Common myeloid progenitor, CD34-positive (primary cell): ENCODE measurements around the gene POU3F2.

ENCODE experiments used
- CTCF ChIA-PET: fragments of 350-600 bp; sonication (Branson Sonifier 250); formaldehyde crosslinking; loops from one replicate; lab custom pipeline; 2021; ENCODE audit warnings: antibody characterized with exemption; lab: Charles Lee
- POLR2A ChIA-PET: fragments of 350-600 bp; sonication (Branson Sonifier 250); formaldehyde crosslinking; loops from one replicate; lab custom pipeline; 2021; ENCODE audit warnings: antibody characterized with exemption; lab: Charles Lee
- DNase-seq, 3 donors: peaks; one replicate each; pipeline versions ENCODE4 v3.0.0 to v3.0.0-alpha.2; 2013
- H3K27ac ChIP-seq, 2 experiments: 1 replicate in 1 of 2; 2 replicates in 1 of 2; pipeline ENCODE4 v1.7.0; 2013; ENCODE audit warnings: inconsistent platforms in 2 of 2, low read length in 2 of 2, mild to moderate bottlenecking in 2 of 2, low read depth in 1 of 2, moderate library complexity in 1 of 2; ENCODE audit not compliant: severe bottlenecking in 2 of 2, insufficient read depth in 1 of 2, poor library complexity in 1 of 2
- H3K27me3 ChIP-seq, 5 experiments: replicated peaks in 2 of 5; 1 replicate in 3 of 5; 2 replicates in 2 of 5; pipeline versions ENCODE4 v1.6.1 to v1.7.0; 2013; ENCODE audit warnings: low read length in 4 of 5, mild to moderate bottlenecking in 2 of 5, moderate library complexity in 2 of 5, inconsistent platforms in 1 of 5; ENCODE audit not compliant: insufficient read depth in 5 of 5, control insufficient read depth in 4 of 5
- H3K36me3 ChIP-seq, 4 experiments: 1 replicate in 2 of 4; 2 replicates in 2 of 4; pipeline versions ENCODE4 v1.6.1 to v1.7.0; 2013; ENCODE audit warnings: low read length in 3 of 4, control low read depth in 1 of 4, mild to moderate bottlenecking in 1 of 4; ENCODE audit not compliant: control insufficient read depth in 4 of 4, insufficient read depth in 4 of 4
- H3K4me1 ChIP-seq, 4 experiments: 1 replicate in 3 of 4; 2 replicates in 1 of 4; pipeline versions ENCODE4 v1.6.1 to v1.7.1; 2013; ENCODE audit warnings: low read length in 3 of 4, mild to moderate bottlenecking in 3 of 4, control low read depth in 1 of 4, inconsistent platforms in 1 of 4, moderate library complexity in 1 of 4; ENCODE audit not compliant: control insufficient read depth in 4 of 4, insufficient read depth in 4 of 4; ENCODE audit errors: control extremely low read depth in 1 of 4
- H3K4me3 ChIP-seq, 7 experiments: 1 replicate in 4 of 7; 2 replicates in 3 of 7; pipeline versions ENCODE4 v1.5.1 to v1.7.0; 2013; ENCODE audit warnings: mild to moderate bottlenecking in 7 of 7, low read length in 6 of 7, moderate library complexity in 6 of 7, inconsistent platforms in 2 of 7, low read depth in 2 of 7, control low read depth in 1 of 7; ENCODE audit not compliant: insufficient read depth in 4 of 7, control insufficient read depth in 1 of 7; ENCODE audit errors: extremely low read depth in 1 of 7
- H3K9me3 ChIP-seq, 5 experiments: 1 replicate in 4 of 5; 2 replicates in 1 of 5; pipeline versions ENCODE4 v1.6.1 to v1.7.1; 2013; ENCODE audit warnings: low read length in 4 of 5, mild to moderate bottlenecking in 2 of 5, inconsistent platforms in 1 of 5, low read depth in 1 of 5, moderate library complexity in 1 of 5; ENCODE audit not compliant: control insufficient read depth in 4 of 5, insufficient read depth in 2 of 5; ENCODE audit errors: control extremely low read depth in 1 of 5
- WGBS: methylation state at CpG from one replicate; pipeline ENCODE4 v1.1.5; 2013; ENCODE audit not compliant: insufficient coverage; 5-methylcytosine and 5-hydroxymethylcytosine counted together

Gene POU3F2

GRCh38 chr6:98831057-98831958, 3.1 kb upstream of the POU3F2 start:
- H3K27ac ChIP-seq, result no peak overlapping the region

GRCh38 chr6:98831959-98832283, 2.5 kb upstream of the POU3F2 start:
- Histone ChIP-seq H3K36me3 (no peaks in the 10 kb centered on the region), H3K27me3 (peaks cover 16 to 99% (median 68%) of the 10 kb centered on the region in 5 experiments), H3K27ac (no peak overlapping the region), H3K4me1 (peaks cover 0 to 45% (median 32%) of the 10 kb centered on the region in 4 experiments), H3K4me3 (no peak overlapping the region), H3K9me3 (no peaks in the 10 kb centered on the region)
- no peak for DNase-seq
- CTCF ChIA-PET, result interaction anchor here (1.7 kb wide), 1 partner anchor 8 kb away, joined by 5 read pairs; no protein-coding TSS in a partner anchor
- POLR2A ChIA-PET, result no interaction called here
- 17% methylated on average over 3 of the region's 11 CpGs for WGBS

More at GRCh38 chr6:98831057-98831958, 3.1 kb upstream of the POU3F2 start:
- ChIA-PET CTCF (interaction anchor here (0.6 to 1.1 kb wide), 3 partner anchors 12 to 1211 kb away, joined by 3 read pairs; no protein-coding TSS in a partner anchor), POLR2A (no interaction called here)
- peaks cover 0 to 45% (median 32%) of the 10 kb centered on the region in 4 experiments for H3K4me1 ChIP-seq
- WGBS, result 5% methylated on average over 47 of the region's 58 CpGs
- no peaks in the 10 kb centered on the region for H3K36me3 ChIP-seq
- peaks cover 15 to 99% (median 67%) of the 10 kb centered on the region in 5 experiments for H3K27me3 ChIP-seq
- H3K4me3 ChIP-seq, result no peak overlapping the region
- DNase-seq, result no peak
- no peaks in the 10 kb centered on the region for H3K9me3 ChIP-seq

GRCh38 chr6:98832284-98833056, 1.9 kb upstream of the POU3F2 start:
- DNase-seq, result no peak
- WGBS, result 1% methylated on average over 54 of the region's 59 CpGs

GRCh38 chr6:98833057-98833306, 1.4 kb upstream of the POU3F2 start:
- CTCF ChIA-PET, result interaction anchor here (1.7 kb wide), 1 partner anchor 9 kb away, joined by 5 read pairs; no protein-coding TSS in a partner anchor
- 1% methylated on average over 26 of the region's 26 CpGs for WGBS
- peak overlapping the region in 3 of 7 experiments; percentile 48 to 70 (median 64) for H3K4me3 ChIP-seq

More at GRCh38 chr6:98832284-98833056, 1.9 kb upstream of the POU3F2 start:
- Histone ChIP-seq H3K4me1 (peaks cover 0 to 45% (median 32%) of the 10 kb centered on the region in 4 experiments), H3K4me3 (peak overlapping the region in 3 of 7 experiments; percentile 36 to 70 (median 64)), H3K36me3 (no peaks in the 10 kb centered on the region), H3K27ac (no peak overlapping the region), H3K27me3 (peaks cover 21 to 99% (median 73%) of the 10 kb centered on the region in 5 experiments), H3K9me3 (no peaks in the 10 kb centered on the region)
- ChIA-PET CTCF (interaction anchor here (1.7 kb wide), 1 partner anchor 9 kb away, joined by 5 read pairs; no protein-coding TSS in a partner anchor), POLR2A (interaction anchor here (0.6 kb wide), 1 partner anchor 254 kb away, joined by 3 read pairs; no protein-coding TSS in a partner anchor)

GRCh38 chr6:98833307-98834059, 891 bp upstream of the POU3F2 start:
- ChIA-PET CTCF (interaction anchor here (1.2 to 1.7 kb wide), 2 partner anchors 10 kb away, joined by 5 read pairs; no protein-coding TSS in a partner anchor), POLR2A (interaction anchor here (0.6 kb wide), 1 partner anchor 253 kb away, joined by 3 read pairs; no protein-coding TSS in a partner anchor)
- Histone ChIP-seq H3K36me3 (no peaks in the 10 kb centered on the region), H3K4me3 (peak overlapping the region in 6 of 7 experiments; percentile 39 to 70 (median 46)), H3K9me3 (no peaks in the 10 kb centered on the region), H3K27me3 (peaks cover 28 to 99% (median 68%) of the 10 kb centered on the region in 5 experiments), H3K4me1 (peaks cover 0 to 44% (median 32%) of the 10 kb centered on the region in 4 experiments), H3K27ac (peak overlapping the region in 1 of 2 experiments; percentile 25)
- WGBS, result 0% methylated on average over 39 of the region's 42 CpGs
- peak in 2 of 3 donors; percentile 51 to 61 for DNase-seq

More at GRCh38 chr6:98833057-98833306, 1.4 kb upstream of the POU3F2 start:
- H3K27me3 ChIP-seq, result peaks cover 26 to 99% (median 73%) of the 10 kb centered on the region in 5 experiments
- H3K27ac ChIP-seq, result no peak overlapping the region
- POLR2A ChIA-PET, result interaction anchor here (0.6 kb wide), 1 partner anchor 253 kb away, joined by 3 read pairs; no protein-coding TSS in a partner anchor
- H3K4me1 ChIP-seq, result peaks cover 0 to 45% (median 32%) of the 10 kb centered on the region in 4 experiments
- no peaks in the 10 kb centered on the region for H3K36me3 ChIP-seq
- H3K9me3 ChIP-seq, result no peaks in the 10 kb centered on the region
- DNase-seq, result peak in 1 of 3 donors; percentile 58
